SK-N-MC (cell line): ENCODE measurements around the gene SCN7A.

Source experiments
- DNase-seq: peaks from one replicate; pipeline ENCODE4 v3.0.0-alpha.2; 2011; ENCODE audit warnings: low read depth, low spot score
- H3K27ac ChIP-seq: fragments of 200-600 bp; sonication (generic); 2 replicates; pipeline ENCODE4 v1.5.1; 2016; ENCODE audit warnings: mixed run types
- H3K36me3 ChIP-seq: fragments of 200-600 bp; sonication (generic); 2 replicates; pipeline ENCODE4 v1.6.1; 2017; ENCODE audit warnings: antibody characterized with exemption, low read length, mixed read lengths; ENCODE audit not compliant: insufficient read depth
- H3K4me3 ChIP-seq: fragments of 200-600 bp; sonication (generic); 2 replicates; pipeline ENCODE4 v1.5.1; 2016
- H3K9ac ChIP-seq: fragments of 200-600 bp; sonication (generic); 2 replicates; pipeline ENCODE4 v1.8.0; 2017; ENCODE audit warnings: mixed run types, mixed read lengths; ENCODE audit not compliant: insufficient read length
- H3K9me3 ChIP-seq: fragments of 200-600 bp; sonication (generic); 2 replicates; pipeline ENCODE4 v1.6.1; 2017; ENCODE audit warnings: low read depth, mild to moderate bottlenecking, antibody characterized with exemption, low read length, moderate library complexity, mixed read lengths
- EZH2 ChIP-seq: fragments of 200-600 bp; sonication (generic); IDR thresholded peaks from one replicate; pipeline ENCODE4 v1.6.1; 2017; ENCODE audit warnings: antibody characterized with exemption
- FOXP2 ChIP-seq: optimal IDR thresholded peaks from 2 replicates; pipeline ENCODE3; 2011; ENCODE audit warnings: mild to moderate bottlenecking, moderate library complexity; ENCODE audit not compliant: insufficient read depth; ENCODE audit errors: extremely low read length, control extremely low read depth
- POLR2AphosphoS5 ChIP-seq: IDR thresholded peaks from 2 replicates; pipeline ENCODE4 v1.6.1; 2012; ENCODE audit warnings: mild to moderate bottlenecking, low read depth, low read length, borderline replicate concordance

Gene SCN7A

GRCh38 chr2:166494140-166494624 is at the start of gene SCN7A:
TSS of gene SCN7A (minus strand) at chr2:166494249. CDS start at chr2:166477696, 16,553 bp downstream.
- H3K9me3 ChIP-seq: no peaks in the 10 kb centered on the region
- TF ChIP-seq POLR2AphosphoS5: no peak
- no peak within 1 kb of the TSS for H3K4me3 ChIP-seq
- H3K9ac ChIP-seq: no peak within 1 kb of the TSS
- no peaks in the 10 kb centered on the region for H3K36me3 ChIP-seq
- no peak for DNase-seq
- H3K27ac ChIP-seq: no peak within 1 kb of the TSS

- Histone ChIP-seq H3K9ac (peak overlapping the region; percentile 54), H3K4me3 (peak overlapping the region; percentile 71), H3K27ac (peak overlapping the region; percentile 81), H3K9me3 (no peaks in the 10 kb centered on the region), H3K36me3 (no peaks in the 10 kb centered on the region)
- TF ChIP-seq FOXP2 (no peak), EZH2 (no peak), POLR2AphosphoS5 (no peak)
- DNase-seq: peak; percentile 88
These were observed 45.5 kb upstream of the SCN7A start for GRCh38 chr2:166539340-166540162.

- Histone ChIP-seq H3K36me3 (no peaks in the 10 kb centered on the region), H3K9me3 (no peaks in the 10 kb centered on the region), H3K4me3 (no peak overlapping the region), H3K9ac (no peak overlapping the region), H3K27ac (no peak overlapping the region)
- DNase-seq: no peak
- TF ChIP-seq FOXP2: no peak
- TF ChIP-seq POLR2AphosphoS5: no peak
- TF ChIP-seq EZH2: no peak
These were observed 42.1 kb upstream of the SCN7A start for GRCh38 chr2:166536111-166536510.

- H3K36me3 ChIP-seq: no peaks in the 10 kb centered on the region
- no peaks in the 10 kb centered on the region for H3K9me3 ChIP-seq
- DNase-seq: no peak
- no peak overlapping the region for H3K4me3 ChIP-seq
- H3K27ac ChIP-seq: no peak overlapping the region
- TF ChIP-seq EZH2: no peak
- TF ChIP-seq POLR2AphosphoS5: no peak
- no peak for TF ChIP-seq FOXP2
- no peak overlapping the region for H3K9ac ChIP-seq
These were observed 27.1 kb upstream of the SCN7A start for GRCh38 chr2:166521155-166521554.

- TF ChIP-seq EZH2: no peak
- no peak for TF ChIP-seq POLR2AphosphoS5
- no peak for TF ChIP-seq FOXP2
- H3K27ac ChIP-seq: no peak overlapping the region
- no peak overlapping the region for H3K9ac ChIP-seq
- H3K9me3 ChIP-seq: no peaks in the 10 kb centered on the region
- H3K4me3 ChIP-seq: no peak overlapping the region
- H3K36me3 ChIP-seq: no peaks in the 10 kb centered on the region
- no peak for DNase-seq
These were observed 26.6 kb upstream of the SCN7A start for GRCh38 chr2:166520604-166521003.

GRCh38 chr2:166519391-166519962 is 25.4 kb upstream of the SCN7A start:
- no peak for TF ChIP-seq EZH2
- TF ChIP-seq FOXP2: no peak
- TF ChIP-seq POLR2AphosphoS5: no peak
- no peak for DNase-seq
- H3K27ac ChIP-seq: no peak overlapping the region
- H3K4me3 ChIP-seq: no peak overlapping the region
- H3K9ac ChIP-seq: no peak overlapping the region
- H3K36me3 ChIP-seq: no peaks in the 10 kb centered on the region
- no peaks in the 10 kb centered on the region for H3K9me3 ChIP-seq

- DNase-seq: no peak
- H3K27ac ChIP-seq: no peak overlapping the region
- TF ChIP-seq EZH2 (no peak), POLR2AphosphoS5 (no peak), FOXP2 (no peak)
- no peak overlapping the region for H3K4me3 ChIP-seq
- H3K36me3 ChIP-seq: no peaks in the 10 kb centered on the region
- no peaks in the 10 kb centered on the region for H3K9me3 ChIP-seq
- no peak overlapping the region for H3K9ac ChIP-seq
These were observed 24.8 kb upstream of the SCN7A start for GRCh38 chr2:166518634-166519390.

GRCh38 chr2:166517533-166518061 is 23.5 kb upstream of the SCN7A start:
- H3K4me3 ChIP-seq: no peak overlapping the region
- TF ChIP-seq FOXP2 (no peak), POLR2AphosphoS5 (no peak), EZH2 (no peak)

More at GRCh38 chr2:166517533-166518061, 23.5 kb upstream of the SCN7A start:
- DNase-seq: no peak
- no peak overlapping the region for H3K9ac ChIP-seq
- no peaks in the 10 kb centered on the region for H3K36me3 ChIP-seq
- no peak overlapping the region for H3K27ac ChIP-seq
- no peaks in the 10 kb centered on the region for H3K9me3 ChIP-seq
